NCI-H1417 treated with DMSO at 0.1 percent for 48 hours (cell line): ENCODE data around the gene AGBL4.

Source experiments
- DNase-seq: peaks from one replicate; lab custom pipeline; 2025; lab: John Stamatoyannopoulos, UW

The AGBL4 gene

DNA sequence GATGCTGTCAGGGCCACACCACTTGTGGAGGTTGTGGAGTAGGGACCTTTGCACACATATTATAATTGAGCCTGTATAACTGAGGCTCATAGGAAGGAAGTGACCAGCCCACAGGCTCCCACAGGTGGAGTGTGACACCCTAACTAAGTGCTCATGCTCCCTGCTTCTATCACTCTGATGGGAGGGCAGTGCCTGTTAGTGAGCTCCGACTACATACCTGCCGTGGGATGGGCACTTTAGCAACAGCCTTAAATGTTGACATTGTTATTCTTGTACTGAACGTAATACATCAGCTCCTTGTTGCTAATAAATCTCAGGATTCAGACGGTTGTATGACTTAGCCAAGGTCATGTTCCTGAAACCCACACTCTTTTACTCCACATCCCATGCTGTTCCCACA, 1305.0 kb downstream of the AGBL4 start:
- DNase-seq, result no peak

DNA sequence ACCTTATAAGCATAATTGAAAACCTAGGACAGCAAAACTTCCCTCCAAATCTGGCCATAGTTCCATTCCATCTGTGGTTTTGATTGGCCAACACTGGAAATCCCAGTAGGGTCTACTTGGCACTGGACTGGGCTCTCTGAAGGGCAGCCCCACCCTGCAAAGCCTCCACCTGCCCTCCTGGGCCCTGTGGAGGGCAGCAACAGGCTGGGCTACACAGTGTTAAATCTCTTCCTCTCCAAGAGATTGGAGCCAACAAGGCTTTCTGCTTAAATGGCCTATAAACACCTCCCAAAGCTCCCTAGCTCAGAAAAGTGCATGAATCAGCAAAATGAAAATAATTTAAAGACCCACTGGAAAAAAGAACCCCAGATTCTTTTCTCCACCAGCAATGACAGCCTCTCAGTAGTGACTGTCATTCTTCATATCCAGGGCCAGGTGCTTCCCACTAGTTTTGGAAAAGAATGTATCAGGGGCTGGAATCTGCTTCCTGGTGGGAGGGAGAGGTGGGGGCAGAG, 1305.6 kb downstream of the AGBL4 start:
- DNase-seq, result no peak

DNA sequence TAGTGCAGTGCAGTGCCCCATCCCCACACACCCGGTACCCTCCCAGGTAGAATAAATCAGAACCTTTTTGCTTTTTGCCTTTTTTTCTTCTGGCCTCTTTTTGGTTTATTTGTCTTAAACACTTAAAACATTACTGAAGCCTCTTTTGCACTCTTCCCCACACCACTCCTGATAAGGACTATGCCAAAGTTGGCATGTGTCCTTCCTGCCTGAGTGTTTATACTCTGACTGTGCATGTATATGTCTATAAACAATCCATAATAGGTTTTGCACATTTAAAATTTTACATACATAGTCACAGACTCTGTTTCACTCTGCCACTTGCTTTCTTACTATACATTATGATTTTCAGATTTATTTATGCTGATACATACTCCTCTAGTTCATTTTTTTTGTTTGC, 1306.7 kb downstream of the AGBL4 start:
- no peak for DNase-seq

DNA sequence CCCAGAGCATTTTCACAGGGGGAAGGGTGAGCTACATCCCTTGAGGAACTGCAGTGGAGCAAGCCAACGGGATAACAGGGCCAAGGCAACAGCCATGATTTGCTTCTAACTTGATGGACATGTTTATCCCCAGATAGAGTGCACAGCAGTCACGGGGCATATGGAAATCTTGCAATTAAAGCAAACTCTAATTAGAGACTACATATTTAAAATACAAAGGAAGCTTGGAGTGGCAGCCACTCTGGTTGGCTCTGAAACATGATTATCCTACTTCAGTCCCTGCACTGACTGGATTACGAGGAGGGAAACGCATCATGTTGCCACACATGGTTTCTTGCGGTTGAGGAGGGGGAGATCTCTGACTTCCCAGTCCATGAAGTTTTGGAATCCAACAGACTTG, 1307.8 kb downstream of the AGBL4 start:
- DNase-seq, result no peak

DNA sequence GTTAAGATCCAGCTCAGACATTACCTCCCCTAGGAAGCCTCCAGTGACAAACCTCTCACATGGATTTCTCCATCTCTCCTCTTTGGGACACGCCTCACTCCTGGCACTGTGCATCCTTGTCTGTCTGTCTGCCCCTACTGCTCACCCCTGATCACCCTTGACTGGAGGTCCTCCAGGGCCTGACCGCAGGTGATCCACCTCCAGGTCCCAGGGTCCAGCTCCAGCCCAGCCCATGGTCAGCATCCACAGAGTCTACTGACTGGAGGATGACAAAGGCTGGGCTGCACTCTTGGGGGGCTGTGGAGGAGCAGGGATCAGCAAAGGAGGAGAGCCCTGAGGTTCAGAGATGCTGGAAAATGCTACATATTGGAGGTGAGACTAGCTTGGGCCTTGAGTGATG, 1312.8 kb downstream of the AGBL4 start:
- no peak for DNase-seq

DNA sequence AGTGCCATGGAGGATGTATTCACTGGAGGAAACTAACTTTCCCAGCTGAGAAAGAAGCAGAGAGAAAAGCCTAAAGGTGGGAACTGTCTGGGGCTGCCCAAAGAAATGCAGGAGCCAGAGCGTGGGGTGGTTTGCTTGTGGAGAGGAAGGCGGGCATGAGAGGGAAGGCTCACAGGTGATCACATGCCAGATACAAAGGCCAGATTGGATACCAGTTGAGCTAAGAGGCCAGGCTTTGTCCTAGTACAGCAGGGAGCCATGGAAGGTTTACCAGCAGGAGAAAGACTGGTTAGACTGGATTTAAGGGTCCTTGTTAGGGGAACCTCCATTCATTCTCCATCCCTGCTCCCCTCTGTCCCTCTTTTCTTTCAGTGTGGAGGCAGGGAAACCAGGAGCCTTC, 1313.4 kb downstream of the AGBL4 start:
- no peak for DNase-seq

DNA sequence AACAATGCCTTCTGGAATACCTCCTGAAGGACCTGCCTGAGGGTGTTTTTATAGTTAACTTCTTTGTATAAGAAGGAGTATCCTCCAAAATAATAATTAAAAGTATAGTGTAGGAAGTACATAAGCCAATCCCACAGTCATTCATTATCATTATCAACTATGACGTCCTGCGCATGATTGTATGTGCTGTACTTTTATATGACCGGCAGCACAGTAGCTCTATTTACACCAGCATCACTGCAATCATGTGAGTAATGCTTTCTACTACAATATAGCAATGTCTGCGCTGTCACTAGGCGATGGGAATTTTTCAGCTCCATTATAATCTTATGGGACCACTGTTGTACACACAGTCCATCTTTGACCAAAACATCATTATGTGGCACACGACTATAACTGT, 1319.0 kb downstream of the AGBL4 start:
- DNase-seq, result no peak

DNA sequence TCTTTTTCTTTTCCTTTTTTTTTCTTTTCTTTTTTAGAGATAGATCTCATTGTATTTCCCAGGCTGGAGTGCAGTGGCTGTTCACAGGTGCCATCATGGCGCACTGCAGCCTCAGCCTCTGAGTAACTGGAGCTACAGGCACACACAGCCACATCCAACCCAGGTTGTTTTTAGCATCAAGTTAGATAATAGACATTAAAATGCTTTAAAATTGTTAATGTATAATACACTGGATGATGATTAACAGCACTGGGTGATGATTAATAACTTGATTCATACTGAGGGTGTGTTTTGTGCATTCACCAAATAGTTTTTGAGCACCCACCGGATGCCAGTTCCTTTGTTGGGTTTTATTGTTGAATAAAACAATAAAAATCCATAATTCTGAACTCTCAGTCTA, 1322.3 kb downstream of the AGBL4 start:
- DNase-seq, result no peak

DNA sequence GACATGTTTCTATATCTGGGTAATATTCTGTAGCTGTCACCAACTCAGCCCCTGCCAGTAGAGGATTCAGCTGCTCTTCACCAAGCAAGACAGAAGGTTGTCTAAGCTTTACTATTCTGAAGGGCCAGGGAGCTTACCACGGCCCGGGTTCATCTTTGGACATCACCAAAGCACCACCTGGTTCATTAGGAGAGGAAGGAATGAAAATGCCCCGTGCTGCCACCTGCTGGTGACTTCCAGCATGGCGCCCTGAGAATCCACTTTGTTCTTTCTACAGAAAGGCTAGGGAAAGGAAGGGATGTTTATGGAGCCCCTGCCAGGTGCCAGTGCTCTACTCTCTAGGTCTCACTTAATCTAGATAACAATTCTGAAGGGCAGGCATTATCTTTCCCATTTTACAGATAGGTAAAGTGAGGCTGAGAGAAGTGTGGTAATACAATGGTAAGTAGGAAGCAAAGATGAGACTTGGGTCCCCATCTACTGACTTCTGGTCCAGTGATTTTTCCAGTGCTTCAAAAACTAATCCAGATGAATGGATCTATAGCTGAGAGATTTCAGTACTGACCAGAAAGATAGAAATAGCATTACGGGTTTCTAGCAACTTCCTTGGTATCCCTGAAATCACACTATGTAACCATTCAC, 1326.6 kb downstream of the AGBL4 start:
- DNase-seq, result no peak

DNA sequence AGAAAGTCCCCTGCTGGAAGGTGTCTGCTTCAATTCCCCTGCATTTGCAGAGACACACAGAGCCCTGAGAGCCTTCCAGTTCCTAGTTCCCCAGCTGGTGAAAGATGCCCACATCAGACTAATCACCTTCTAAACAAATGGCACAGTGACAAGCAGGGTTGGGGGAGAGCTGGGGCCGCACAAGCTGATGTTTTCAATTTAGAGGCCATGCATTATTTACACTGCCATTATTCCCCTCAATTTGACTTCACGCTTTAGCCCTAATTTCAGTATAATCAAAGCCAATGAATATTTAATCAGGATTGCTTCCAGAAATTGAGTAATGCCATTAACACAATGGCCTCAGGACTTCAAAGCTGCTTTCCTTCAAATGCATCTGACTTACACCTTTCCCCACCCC, 1328.6 kb downstream of the AGBL4 start:
- DNase-seq, result peak; percentile 90

DNA sequence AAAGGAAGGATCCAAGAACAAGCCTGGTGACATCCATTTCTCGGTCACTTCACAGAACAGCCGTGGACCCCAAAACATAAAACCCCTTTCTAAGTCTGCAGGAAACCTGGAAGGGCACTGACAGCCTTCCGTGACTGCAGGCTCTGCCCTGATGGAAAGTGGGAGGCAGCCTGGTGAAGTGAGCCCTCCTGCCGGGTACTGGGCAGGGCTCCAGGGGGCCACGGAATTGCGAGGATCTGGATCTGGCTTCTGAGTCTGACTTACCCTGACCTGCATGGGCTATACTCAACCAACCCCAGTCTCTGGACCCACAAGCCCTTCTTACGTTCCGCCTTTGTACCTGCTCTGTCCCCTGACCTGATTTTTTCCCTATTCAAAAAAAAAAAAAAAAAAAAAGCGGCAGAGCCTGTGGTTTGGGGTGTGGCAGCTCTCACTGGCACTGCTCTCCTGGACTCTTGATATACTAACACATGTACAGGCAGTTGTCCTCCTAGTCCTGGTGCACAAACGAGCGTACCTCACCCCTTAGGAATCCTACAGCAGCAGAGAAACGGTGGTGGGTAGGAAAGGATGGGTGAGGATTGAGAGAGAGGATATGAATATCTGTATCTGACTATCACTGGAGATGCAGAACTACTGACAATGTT, 1330.0 kb downstream of the AGBL4 start:
- DNase-seq, result no peak

DNA sequence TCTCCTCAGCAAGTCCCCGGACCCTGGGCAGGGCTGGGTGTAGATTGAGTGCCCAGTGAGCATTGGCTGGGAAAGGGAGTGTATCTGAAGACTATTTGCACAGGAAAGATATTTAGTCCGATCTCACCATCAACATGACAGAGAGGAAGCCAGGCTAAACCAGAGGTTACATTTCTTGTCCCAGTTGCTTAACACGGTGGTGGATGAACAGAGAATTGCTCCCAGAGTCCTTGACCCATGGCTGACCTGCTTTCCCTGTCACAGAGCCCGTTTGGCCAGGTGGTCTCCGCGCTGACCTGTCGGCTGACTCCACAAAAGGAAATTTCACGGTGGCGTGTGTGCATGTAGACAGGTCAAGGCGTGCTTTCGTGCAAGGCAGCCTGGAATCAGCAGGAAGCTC, 1330.6 kb downstream of the AGBL4 start:
- no peak for DNase-seq

DNA sequence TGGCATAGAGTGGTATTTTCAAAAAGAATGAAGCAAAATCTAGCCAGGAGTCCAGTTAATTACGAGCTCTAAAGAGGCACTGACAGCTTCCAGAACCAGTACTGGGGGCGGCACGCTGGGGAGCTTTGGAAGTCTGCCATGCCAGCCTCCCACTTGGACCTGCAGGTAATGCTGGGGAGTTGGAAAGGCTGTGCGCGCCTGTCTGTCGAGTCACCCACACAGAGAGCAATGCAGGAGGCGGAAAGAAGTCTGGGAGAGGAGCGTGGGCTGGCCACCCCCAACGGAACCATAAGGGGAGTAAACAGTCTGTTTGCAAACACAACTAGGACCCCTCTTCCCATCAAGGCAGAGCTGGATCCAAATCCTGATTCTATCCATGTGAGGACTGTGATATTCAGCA, 1331.5 kb downstream of the AGBL4 start:
- no peak for DNase-seq

DNA sequence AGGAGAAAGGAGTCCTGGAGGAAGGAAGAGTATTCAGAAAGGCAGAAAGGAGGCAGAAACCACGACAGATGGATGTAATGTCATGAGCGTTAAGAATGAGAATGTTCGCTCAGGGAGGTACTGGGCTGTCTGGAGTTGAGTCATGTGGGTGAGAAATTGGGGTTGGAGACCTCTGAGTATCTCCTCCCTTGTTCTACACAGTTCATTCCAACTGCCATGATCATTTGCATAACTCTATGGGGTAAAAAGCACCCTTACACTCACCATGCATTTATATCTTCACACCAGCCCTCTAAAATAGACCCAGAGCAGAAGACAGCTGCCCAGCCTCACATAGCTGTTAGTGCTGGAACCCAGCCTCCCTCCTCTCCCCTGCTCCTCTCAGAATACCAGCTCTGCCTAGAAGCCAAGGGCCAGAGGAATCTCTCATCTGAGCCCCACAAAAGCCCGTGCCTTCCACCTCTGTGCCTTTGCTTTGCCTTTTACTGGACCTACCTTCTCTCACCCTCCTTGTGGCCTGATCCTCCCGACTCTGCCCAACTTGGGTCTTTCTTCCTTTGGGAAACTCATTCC, 1332.2 kb downstream of the AGBL4 start:
- DNase-seq, result no peak

DNA sequence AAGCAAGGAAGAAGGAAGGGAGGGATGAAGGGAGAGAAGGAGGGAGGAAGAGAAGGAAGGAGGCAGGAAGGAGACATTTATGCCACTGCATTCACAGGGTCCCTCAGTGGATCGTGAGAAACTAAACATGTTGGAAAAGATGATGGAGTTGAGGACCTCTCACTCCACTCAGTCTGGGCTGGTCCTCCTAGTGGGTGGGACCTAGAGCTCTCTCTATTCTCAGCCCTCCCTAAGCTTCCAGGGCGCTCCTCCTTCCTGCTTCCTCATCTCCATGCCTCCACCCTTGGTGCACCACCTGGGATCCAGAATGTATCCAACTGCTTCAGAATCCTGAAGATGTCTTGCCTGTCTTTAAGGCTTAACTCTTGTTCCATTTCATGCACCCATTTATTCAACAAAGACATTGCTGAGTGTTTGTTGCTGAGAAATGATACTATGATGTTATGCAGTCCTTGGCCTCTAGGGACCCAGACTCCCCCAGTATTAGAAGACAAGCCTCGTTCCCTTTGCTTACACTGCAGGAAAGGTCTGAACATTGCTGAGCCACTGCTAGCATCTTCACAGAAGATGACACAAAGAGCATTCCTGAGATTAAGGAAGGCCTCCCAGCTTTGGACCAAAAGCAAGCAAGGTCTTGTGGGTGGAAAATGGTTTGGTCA, 1335.5 kb downstream of the AGBL4 start:
- no peak for DNase-seq

DNA sequence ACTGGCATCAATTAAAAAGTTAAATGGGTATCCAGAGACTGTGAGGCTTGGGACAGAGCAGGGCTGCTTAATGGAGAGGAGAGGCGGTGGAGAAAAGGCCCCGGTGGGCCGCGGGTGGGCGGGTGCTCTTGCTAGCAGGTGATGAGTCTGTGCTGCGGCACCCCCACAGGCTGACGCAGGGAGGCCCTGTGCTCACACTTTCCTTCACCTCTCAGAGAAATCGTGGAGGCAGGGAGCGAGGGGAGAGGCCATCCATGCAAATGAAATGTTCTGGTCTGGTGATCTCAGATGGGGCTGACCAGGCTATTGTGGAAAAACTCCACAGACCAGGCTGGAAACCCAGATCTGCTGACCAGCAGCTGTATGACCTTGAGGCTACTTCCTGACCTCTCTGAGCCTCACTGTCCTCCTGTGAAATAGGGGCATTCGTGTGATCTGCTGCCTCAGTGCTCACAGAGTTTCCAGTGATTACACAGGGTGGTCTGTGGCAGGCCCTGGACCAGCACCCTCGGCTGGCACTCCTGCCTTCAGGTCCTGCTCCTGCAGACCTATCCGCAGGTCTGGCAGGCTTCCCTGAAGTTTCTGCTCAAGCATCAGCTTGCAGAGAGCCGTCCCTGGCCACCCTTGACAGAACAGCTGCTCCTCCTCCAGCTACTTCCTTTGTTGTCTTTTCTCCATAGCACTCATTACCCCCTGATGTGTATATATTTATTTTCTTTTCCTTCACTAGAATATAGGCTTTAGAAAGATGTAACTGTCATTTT, 1336.3 kb downstream of the AGBL4 start:
- DNase-seq, result no peak

DNA sequence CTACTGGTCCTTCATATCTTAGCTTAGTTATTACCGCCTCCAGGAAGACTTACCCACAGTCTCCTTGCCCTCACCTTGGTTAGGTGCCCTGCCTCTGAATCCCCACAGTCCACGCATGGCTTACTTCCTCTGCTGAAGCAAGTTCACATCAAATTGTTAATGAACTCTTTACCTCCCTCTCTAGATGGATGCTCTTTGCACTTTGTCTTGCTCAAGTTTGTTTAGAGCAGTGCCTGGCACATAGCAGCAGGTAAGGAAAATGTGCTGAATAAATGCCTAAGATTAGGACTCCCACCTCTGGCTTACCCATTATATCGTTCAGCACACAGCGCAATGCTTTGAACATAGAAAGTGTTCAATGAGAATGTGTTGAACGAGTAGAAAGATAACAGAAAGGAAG, 1337.6 kb downstream of the AGBL4 start:
- no peak for DNase-seq

DNA sequence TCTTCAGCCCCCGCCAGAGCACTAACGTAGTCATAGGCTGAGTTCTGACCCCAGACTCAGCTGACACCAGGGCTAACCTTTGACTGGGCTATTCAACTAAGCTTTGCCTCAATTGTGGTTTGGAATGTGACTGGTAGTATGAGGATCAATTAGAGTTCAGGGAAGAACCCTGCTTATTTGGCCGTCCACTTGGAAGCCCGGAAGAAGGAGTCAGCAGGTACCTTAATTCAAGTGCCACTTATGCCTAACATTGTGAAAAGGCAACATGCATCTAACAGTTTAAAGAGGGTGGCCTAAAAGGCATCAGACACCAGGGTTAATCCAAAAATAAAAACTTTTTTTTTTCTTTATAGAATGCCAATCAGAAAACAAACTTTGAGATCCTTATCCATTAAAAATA, 1339.4 kb downstream of the AGBL4 start:
- DNase-seq, result no peak

DNA sequence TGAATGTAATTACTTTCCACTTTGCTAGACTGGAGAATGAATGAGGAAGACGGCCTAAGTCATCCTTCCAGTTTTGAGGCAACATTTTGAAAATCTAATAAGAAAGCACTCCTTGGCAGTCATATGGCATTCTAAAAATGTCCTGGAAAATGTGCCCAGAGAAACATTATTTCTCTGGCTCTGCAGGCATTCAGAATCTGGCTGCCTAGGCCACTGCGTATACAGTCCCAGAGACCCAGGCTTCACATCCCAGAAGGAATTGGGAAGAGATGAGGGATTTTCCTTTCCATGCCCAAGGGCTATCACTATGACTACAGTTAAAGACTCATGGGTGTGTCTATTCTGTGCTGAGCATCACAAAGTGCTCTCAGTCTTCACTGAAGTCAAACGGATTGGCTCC, 1339.9 kb downstream of the AGBL4 start:
- DNase-seq, result no peak

DNA sequence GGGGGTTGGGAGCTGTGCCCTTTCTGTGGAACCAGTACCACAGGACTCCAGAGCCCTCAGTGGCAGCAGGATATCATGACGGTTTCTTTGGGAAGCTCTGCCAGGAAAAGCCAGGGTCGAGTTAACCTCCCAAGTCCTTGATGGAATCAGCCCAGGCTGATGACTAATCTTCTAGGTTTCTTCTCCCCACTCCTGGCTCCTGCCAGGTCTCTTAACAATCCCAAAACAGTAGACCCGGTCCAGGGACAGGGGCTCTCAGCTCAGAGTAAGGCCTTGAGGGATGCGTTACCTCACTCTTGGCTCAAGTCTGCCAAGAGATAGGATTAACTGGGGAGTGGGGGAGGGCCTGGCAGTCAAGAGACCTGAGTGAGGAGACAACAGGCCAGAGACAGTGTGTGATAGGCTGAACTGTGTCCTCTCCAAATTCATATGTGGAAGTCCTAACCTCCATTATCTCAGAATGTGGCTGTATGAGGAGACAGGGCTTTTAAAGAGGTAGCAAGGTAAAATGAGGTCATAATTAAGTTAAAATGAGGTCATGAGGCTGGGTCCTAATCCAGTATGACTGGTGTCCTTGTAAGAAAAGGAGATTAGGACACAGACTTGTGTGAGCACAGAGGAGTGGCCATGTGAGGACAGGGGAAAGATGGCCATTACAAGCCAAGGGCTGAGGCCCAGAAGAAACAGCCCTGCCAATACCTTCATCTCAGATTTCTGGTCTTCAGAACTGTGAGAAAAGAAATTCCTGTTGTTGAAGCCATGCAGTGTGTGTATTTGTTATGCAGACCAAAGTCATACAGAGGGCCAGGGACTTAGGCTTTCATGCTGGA, 1342.1 kb downstream of the AGBL4 start:
- DNase-seq, result no peak

DNA sequence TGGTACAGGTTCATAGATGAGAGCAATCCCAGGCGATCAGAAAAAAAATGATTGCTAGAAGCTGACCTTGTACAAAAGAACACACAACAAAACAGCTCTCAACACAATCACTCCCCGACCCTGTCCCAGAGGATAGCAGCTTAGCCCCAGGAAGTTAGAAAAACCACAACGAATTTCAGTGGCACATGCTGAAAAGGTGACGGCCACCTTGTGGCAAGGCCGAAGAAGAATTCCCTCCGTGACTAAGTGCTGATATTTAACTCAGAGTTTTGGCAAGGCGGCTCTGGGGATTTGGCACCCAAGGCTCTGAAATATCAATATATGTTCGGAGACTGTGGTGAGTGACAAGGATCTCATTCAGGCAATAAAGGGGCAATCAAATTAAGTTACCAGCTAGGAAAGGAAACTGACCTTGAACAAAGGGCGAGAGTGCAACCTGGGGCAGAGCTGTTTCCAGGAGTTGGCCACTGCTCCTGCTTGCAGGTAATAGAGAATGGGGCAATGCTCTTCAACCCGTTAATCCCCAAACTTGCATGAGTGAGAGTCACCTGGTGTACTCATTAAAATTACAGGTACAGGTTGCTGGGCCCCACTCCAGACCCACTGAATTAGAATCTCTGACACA, 1343.2 kb downstream of the AGBL4 start:
- no peak for DNase-seq
